ENCODE results near the gene CDH12. TPM values are rescaled to one million over a fixed set of nuclear protein-coding genes. Genes with fewer than 3 reads are reported as not detected.

The CDH12 gene
- total RNA-seq, 1 experiment from 2014 or later = not detected

- TF ChIP-seq YY1 (IDR thresholded peaks at IDR 0.05; ENCODE audit: extremely low read depth, insufficient replicate concordance, low read depth, low read length) = no peak
Measured at GRCh38 chr5:21783074-21783679, 1070.0 kb downstream of the CDH12 start (continued).

GRCh38 chr5:21776466-21776865 lies 1076.7 kb downstream of the CDH12 start:
- no peak for TF ChIP-seq EZH2phosphoT487 (IDR thresholded peaks at IDR 0.05; ENCODE audit: borderline replicate concordance)
- no peak for TF ChIP-seq TCF7L2 (IDR thresholded peaks at IDR 0.05; ENCODE audit: borderline replicate concordance, extremely low read depth, insufficient read depth, insufficient read length)
- TF ChIP-seq ZBTB33 (IDR thresholded peaks at IDR 0.05; ENCODE audit: extremely low read depth, insufficient replicate concordance, low read length) = no peak
- no peak for TF ChIP-seq ZNF274 (IDR thresholded peaks at IDR 0.05; ENCODE audit: low read depth, low read length)
- TF ChIP-seq CTCF (IDR thresholded peaks at IDR 0.05 in 2 of 3, conservative IDR thresholded peaks at IDR 0.05 in 1 of 3; ENCODE audit: borderline replicate concordance in 1 of 3, insufficient read depth in 1 of 3, low read depth in 2 of 3, low read length in 2 of 3) = no peak
- TF ChIP-seq REST (IDR thresholded peaks at IDR 0.05; ENCODE audit: low read depth) = no peak
- no peak for TF ChIP-seq CEBPB (IDR thresholded peaks at IDR 0.05; ENCODE audit: low read depth)
- TF ChIP-seq JUND (IDR thresholded peaks at IDR 0.05) = no peak
- no peak for TF ChIP-seq POLR2AphosphoS5 (IDR thresholded peaks at IDR 0.05; ENCODE audit: low read depth, low read length)
- TF ChIP-seq EZH2 (IDR thresholded peaks at IDR 0.05) = no peak
- no peak for TF ChIP-seq EGR1 (IDR thresholded peaks at IDR 0.05; ENCODE audit: low read depth)
- TF ChIP-seq POLR2A (IDR thresholded peaks at IDR 0.05; ENCODE audit: borderline replicate concordance, extremely low read depth, insufficient read depth, insufficient read length) = no peak
- TF ChIP-seq FOSL1 (IDR thresholded peaks at IDR 0.05; ENCODE audit: low read depth) = no peak
- RAD21 ChIA-PET (ENCODE audit: low non-redundant PET in 1 of 2, low total read pairs in 2 of 2, uncharacterized antibody in 2 of 2, unreplicated experiment in 2 of 2) = no interaction called here
- ATAC-seq (no peak), DNase-seq (ENCODE audit: low read depth, low spot score) (no peak)
- Histone ChIP-seq H3K4me1 (ENCODE audit: control insufficient read depth in 1 of 2, insufficient read depth in 2 of 2, low read length in 2 of 2) (no peaks in the 10 kb centered on the region), H3K9me2 (ENCODE audit: insufficient read depth) (no peaks in the 10 kb centered on the region), H3K36me3 (ENCODE audit: control insufficient read depth in 1 of 2, insufficient read depth in 2 of 2, low read length in 2 of 2) (no peaks in the 10 kb centered on the region), H3K27me3 (ENCODE audit: insufficient read depth, low read length) (no peaks in the 10 kb centered on the region), H3K9ac (ENCODE audit: low read length) (no peak overlapping the region), H4K20me1 (ENCODE audit: insufficient read depth) (no peaks in the 10 kb centered on the region), H3K9me3 (ENCODE audit: control insufficient read depth in 1 of 2, insufficient read depth in 1 of 2, low read depth in 1 of 2, low read length in 2 of 2) (peaks cover 5 to 16% of the 10 kb centered on the region in 2 experiments; a peak in 2 of 4 replicates), H2AFZ (ENCODE audit: low read depth, low read length, poor library complexity, severe bottlenecking) (no peak overlapping the region), H3K4me3 (replicated peaks in 1 of 2; ENCODE audit: low read depth in 1 of 2, low read length in 2 of 2) (no peak overlapping the region), H3K27ac (ENCODE audit: low read depth, low read length) (no peak overlapping the region), H3K79me2 (ENCODE audit: insufficient read depth, low read length) (no peaks in the 10 kb centered on the region), H3K4me2 (ENCODE audit: low read length) (no peak overlapping the region)
- intact Hi-C loops (cut with micrococcal nuclease) = no loop called here
- no TSS peak for BruUV-seq (replicated peaks)
- POLR2A ChIA-PET = no interaction called here
- CTCF ChIA-PET = no interaction called here
